HepG2 (cell line): Measurements from ENCODE around the gene ATOSB. TPM values are rescaled to one million over a fixed set of nuclear protein-coding genes. Genes with fewer than 3 reads are reported as not detected.

Experiments
- ATAC-seq: fragments of 200-7000 bp; cut with Tn5 transposase; 3 replicates; pipeline ENCODE4 v1.9.1; 2020; ENCODE audit warnings: mild to moderate bottlenecking, moderate library complexity
- BruUV-seq: library from RNA; stranded (reverse); fragments of 400-500 nt; replicated peaks from 2 replicates; lab custom pipeline; 2021; lab: Mats Ljungman, UMichigan
- CTCF ChIA-PET: fragments of 300-600 bp; formaldehyde crosslinking; extraction: SDS; loops from one replicate; lab custom pipeline; 2021; ENCODE audit warnings: low total read pairs, inconsistent platforms, low intra/inter-chr PET ratio; lab: Yijun Ruan, JAX
- POLR2A ChIA-PET: fragments of 350-600 bp; sonication (Branson Sonifier 250); formaldehyde crosslinking; loops from one replicate; lab custom pipeline; 2020; ENCODE audit warnings: antibody characterized with exemption, inconsistent platforms; lab: Yijun Ruan, JAX
- DNase-seq: peaks from one replicate; pipeline ENCODE4 v3.0.0-alpha.2; 2015; ENCODE audit warnings: low spot score
- FAIRE-seq: peaks from 3 replicates; lab custom pipeline; 2011; peaks lifted over from hg19 to GRCh38; lab: Jason Lieb, UNC
- H2AFZ ChIP-seq: one replicate; pipeline ENCODE4 v1.6.1; 2011; ENCODE audit warnings: low read length, inconsistent platforms
- H3K27ac ChIP-seq: fragments of 300-600 bp; 3 replicates; pipeline ENCODE4 v1.8.0; 2011; ENCODE audit warnings: mixed run types, mild to moderate bottlenecking, mixed read lengths, low read length, inconsistent platforms; ENCODE audit not compliant: insufficient read depth; ENCODE audit errors: extremely low read length
- H3K27me3 ChIP-seq, 2 experiments: fragments of 200-600 bp in 1 of 2; 2 replicates in 1 of 2; 3 replicates in 1 of 2; pipeline versions ENCODE4 v1.6.0 to v1.8.0; 2011; ENCODE audit warnings: low read length in 2 of 2, mild to moderate bottlenecking in 2 of 2, moderate library complexity in 2 of 2, inconsistent platforms in 1 of 2; ENCODE audit not compliant: insufficient read depth in 2 of 2, control insufficient read depth in 1 of 2
- H3K36me3 ChIP-seq, 2 experiments: fragments of 200-600 bp in 1 of 2; replicated peaks in 1 of 2; 2 replicates in 1 of 2; 3 replicates in 1 of 2; pipeline versions ENCODE4 v1.5.1 to v1.8.0; 2011; ENCODE audit warnings: low read length in 2 of 2, inconsistent platforms in 1 of 2; ENCODE audit not compliant: insufficient read depth in 2 of 2, control insufficient read depth in 1 of 2
- H3K4me1 ChIP-seq: 2 replicates; pipeline ENCODE4 v1.5.1; 2012; ENCODE audit warnings: low read length, inconsistent platforms; ENCODE audit not compliant: insufficient read depth
- H3K4me2 ChIP-seq: 2 replicates; pipeline ENCODE4 v1.6.0; 2011; ENCODE audit warnings: low read depth, low read length, inconsistent platforms
- H3K4me3 ChIP-seq, 3 experiments: fragments of 200-600 bp in 1 of 3; sonication (generic), shearing (Covaris generic) in 1 of 3; replicated peaks in 1 of 3; 2 replicates each; pipeline ENCODE4 v1.5.1; 2011 to 2016; ENCODE audit warnings: low read length in 3 of 3, inconsistent platforms in 2 of 3, low read depth in 2 of 3, mild to moderate bottlenecking in 2 of 3, control low read depth in 1 of 3, mixed read lengths in 1 of 3; ENCODE audit not compliant: insufficient read depth in 1 of 3
- H3K79me2 ChIP-seq: one replicate; pipeline ENCODE4 v1.6.1; 2011; ENCODE audit warnings: low read length, inconsistent platforms; ENCODE audit not compliant: insufficient read depth
- H3K9ac ChIP-seq: 2 replicates; pipeline ENCODE4 v1.6.0; 2011; ENCODE audit warnings: mild to moderate bottlenecking, low read depth, low read length, inconsistent platforms; ENCODE audit not compliant: insufficient read depth
- H3K9me3 ChIP-seq: 2 replicates; pipeline ENCODE4 v1.5.1; 2012; ENCODE audit warnings: mild to moderate bottlenecking, low read length
- H4K20me1 ChIP-seq: 2 replicates; pipeline ENCODE4 v1.6.0; 2011; ENCODE audit warnings: inconsistent platforms, mild to moderate bottlenecking, low read length, moderate library complexity; ENCODE audit not compliant: insufficient read depth
- CBX1 ChIP-seq: IDR thresholded peaks from one replicate; pipeline ENCODE4 v1.6.1; 2016; ENCODE audit warnings: antibody characterized with exemption, low read depth
- FOSL2 ChIP-seq: sonication (generic); formaldehyde crosslinking; IDR thresholded peaks from 2 replicates; pipeline ENCODE4 v1.4.0; 2020; ENCODE audit warnings: missing genetic modification reagents
- HIC2 ChIP-seq: sonication (generic); formaldehyde crosslinking; IDR thresholded peaks from 2 replicates; pipeline ENCODE4 v1.9.0; 2022; ENCODE audit warnings: low read depth, missing genetic modification reagents
- HNRNPL ChIP-seq: fragments of 200-400 bp; formaldehyde crosslinking; IDR thresholded peaks from 2 replicates; pipeline ENCODE4 v1.6.1; 2017; ENCODE audit warnings: mild to moderate bottlenecking, low read depth, low read length
- THAP11 ChIP-seq: IDR thresholded peaks from 2 replicates; pipeline ENCODE4 v1.6.1; 2016; ENCODE audit warnings: missing biosample characterization, missing genetic modification reagents
- ZNF512B ChIP-seq: sonication (generic); formaldehyde crosslinking; IDR thresholded peaks from 2 replicates; pipeline ENCODE4 v1.5.1; 2020; ENCODE audit warnings: missing genetic modification reagents, mild to moderate bottlenecking, borderline replicate concordance
- WGBS: methylation state at CpG from one replicate; pipeline ENCODE4 v1.1.6; 2017; ENCODE audit warnings: low lambda C conversion rate; 5-methylcytosine and 5-hydroxymethylcytosine counted together
- in situ Hi-C: cut with HindIII; loops from 2 replicates; pipeline ENCODE4 v1.10.0; 2017; ENCODE audit warnings: low pct_unique_long_range_greater_than_20kb; ENCODE audit not compliant: extremely low pct_ligation_motif_present
- intact Hi-C: fragments of 100-400 bp; cut with micrococcal nuclease; formaldehyde crosslinking; loops from one replicate; pipeline ENCODE4 v1.10.0; 2022; ENCODE audit not compliant: unreplicated experiment
- polyA plus RNA-seq, 8 experiments: library from polyadenylated mRNA; depleted of rRNA in 3 of 8; stranded (reverse) in 7 of 8; unstranded in 1 of 8; fragments of >200 nt; fragmentation: Illumina TruSeq in 4 of 8; extraction: Trizol in 4 of 8; gene quantifications; 2 replicates each; pipeline versions ENCODE4 v1.2.1 to v1.2.3, GENCODE V29; 2011 to 2016; ENCODE audit warnings: low read depth in 4 of 8, missing spikeins in 1 of 8, mixed read lengths in 1 of 8; ENCODE audit not compliant: insufficient read depth in 1 of 8
- total RNA-seq, 5 experiments: library from RNA; depleted of rRNA; stranded (reverse); fragments of >200 nt; fragmentation: Illumina TruSeq; extraction: Trizol; gene quantifications; 2 replicates each; pipeline ENCODE4 v1.2.3, GENCODE V29; 2016; ENCODE audit warnings: low read depth in 1 of 5

The ATOSB gene
- total and polyA plus RNA-seq, 2 of the 13 experiments (the other 11 are each of a cell fraction or from before 2014, with no cell fraction given): 1.9 to 6.4 TPM

- H2AFZ ChIP-seq: no peak overlapping the region
Measured at GRCh38 chr9:35110327-35110761, 5.3 kb downstream of the ATOSB start.

More at GRCh38 chr9:35110327-35110761, 5.3 kb downstream of the ATOSB start:
- Histone ChIP-seq H3K4me3 (peak overlapping the region; percentile 85 to 86 (median 85); a peak in 5 of 6 replicates), H3K9ac (peak overlapping the region; percentile 69; the same call in 1 of the 2 replicates), H3K36me3 (peaks cover 0 to 4% of the 10 kb centered on the region in 2 experiments; a peak in 1 of 5 replicates), H3K27me3 (no peaks in the 10 kb centered on the region; a peak in 1 of 5 replicates)
- DNase-seq: no peak
- WGBS: 18% methylated on average over 1 of the region's 3 CpGs
- peak; percentile 67 for TF ChIP-seq FOSL2 (CRISPR knock-in tag)
- TF ChIP-seq CBX1: no peak
- TF ChIP-seq ZNF512B (CRISPR knock-in tag): no peak
- TF ChIP-seq HNRNPL: 0 out of 2 replicates have a peak, but pooled peaks have one; percentile 43
- 0 out of 2 replicates have a peak, but pooled peaks have one; percentile 45 for TF ChIP-seq HIC2 (CRISPR knock-in tag)
- peak; percentile 58; the same call in 1 of the 2 replicates for TF ChIP-seq THAP11
- TF ChIP-seq, all 625 proteins: peak for 4
- H3K4me1 ChIP-seq: peaks cover 42% of the 10 kb centered on the region
- H3K9me3 ChIP-seq: no peaks in the 10 kb centered on the region
- intact Hi-C loops: no loop called here
- no peak for FAIRE-seq
- H3K27ac ChIP-seq: no peak overlapping the region
- no peak for ATAC-seq
- no TSS peak for BruUV-seq
- no peaks in the 10 kb centered on the region for H3K79me2 ChIP-seq
- peak overlapping the region; percentile 86 for H3K4me2 ChIP-seq
- no peaks in the 10 kb centered on the region for H4K20me1 ChIP-seq
- CTCF ChIA-PET: no interaction called here
- POLR2A ChIA-PET: interaction anchor here (0.6 to 2.5 kb wide), 3 partner anchors 8 to 140 kb away, joined by 3 to 17 read pairs (median 15); partner anchors contain the start of genes STOML2 and VCP
- in situ Hi-C loops: loop anchor here (10.0 kb wide), 1 partner anchor 544 kb away; the partner anchor contains the start of genes CCDC107, RMRP and SIT1
